ACC112 (cell line): ENCODE measurements around the gene OTOGL.
A peak's percentile ranks its signal among the peaks of the same experiment; 100 is the strongest.

Source experiments
- H2AFZ ChIP-seq: fragments of 200-600 bp; sonication (generic); one replicate; pipeline ENCODE4 v1.6.0; 2017; ENCODE audit warnings: antibody characterized with exemption, low read length; ENCODE audit not compliant: unreplicated experiment
- H3K27ac ChIP-seq: fragments of 200-600 bp; sonication (generic); 2 replicates; pipeline ENCODE4 v1.5.1; 2014; ENCODE audit warnings: low read depth, mild to moderate bottlenecking, antibody characterized with exemption, low read length, moderate library complexity
- H3K27me3 ChIP-seq: fragments of 200-600 bp; sonication (generic); 2 replicates; pipeline ENCODE4 v1.6.1; 2014; ENCODE audit warnings: mild to moderate bottlenecking, antibody characterized with exemption, low read length, moderate library complexity, mixed read lengths; ENCODE audit not compliant: insufficient read depth
- H3K36me3 ChIP-seq: fragments of 200-600 bp; sonication (generic); 2 replicates; pipeline ENCODE4 v1.6.1; 2016; ENCODE audit warnings: mild to moderate bottlenecking, antibody characterized with exemption, low read length, moderate library complexity, mixed read lengths; ENCODE audit not compliant: insufficient read depth
- H3K4me1 ChIP-seq: fragments of 200-600 bp; sonication (generic); one replicate; pipeline ENCODE4 v1.6.1; 2016; ENCODE audit warnings: low read length, mixed read lengths; ENCODE audit not compliant: insufficient read depth, unreplicated experiment, control insufficient read depth
- H3K4me3 ChIP-seq: fragments of 200-600 bp; sonication (generic); 2 replicates; pipeline ENCODE4 v1.5.1; 2014; ENCODE audit warnings: mild to moderate bottlenecking, low read depth, low read length
- H3K79me2 ChIP-seq: fragments of 200-600 bp; sonication (generic); one replicate; pipeline ENCODE4 v1.6.0; 2016; ENCODE audit warnings: low read length; ENCODE audit not compliant: control insufficient read depth, unreplicated experiment, insufficient read depth

Gene OTOGL

GRCh38 chr12:80269803-80270552 is 170.6 kb downstream of the OTOGL start:
- peaks cover 23% of the 10 kb centered on the region for H3K4me1 ChIP-seq
- no peaks in the 10 kb centered on the region for H3K79me2 ChIP-seq
- peak overlapping the region; percentile 42; the same call in 1 of the 2 replicates for H3K4me3 ChIP-seq
- H3K36me3 ChIP-seq: no peaks in the 10 kb centered on the region
- H2AFZ ChIP-seq: peak overlapping the region; percentile 20
- no peaks in the 10 kb centered on the region for H3K27me3 ChIP-seq
- H3K27ac ChIP-seq: peak overlapping the region; percentile 69

GRCh38 chr12:80271780-80272179 is 172.4 kb downstream of the OTOGL start:
- peaks cover 23% of the 10 kb centered on the region for H3K4me1 ChIP-seq

GRCh38 chr12:80272387-80272915 is 173.1 kb downstream of the OTOGL start:
- H3K27me3 ChIP-seq: no peaks in the 10 kb centered on the region
- peaks cover 23% of the 10 kb centered on the region for H3K4me1 ChIP-seq
- H3K36me3 ChIP-seq: no peaks in the 10 kb centered on the region
- no peak overlapping the region for H2AFZ ChIP-seq
- no peaks in the 10 kb centered on the region for H3K79me2 ChIP-seq
- H3K27ac ChIP-seq: no peak overlapping the region
- no peak overlapping the region for H3K4me3 ChIP-seq

More at GRCh38 chr12:80271780-80272179, 172.4 kb downstream of the OTOGL start:
- Histone ChIP-seq H3K4me3 (no peak overlapping the region), H3K27me3 (no peaks in the 10 kb centered on the region), H3K27ac (no peak overlapping the region), H3K36me3 (no peaks in the 10 kb centered on the region), H3K79me2 (no peaks in the 10 kb centered on the region), H2AFZ (no peak overlapping the region)

GRCh38 chr12:80273144-80273543 is 173.8 kb downstream of the OTOGL start:
- Histone ChIP-seq H3K36me3 (no peaks in the 10 kb centered on the region), H3K27ac (no peak overlapping the region), H3K4me1 (peaks cover 22% of the 10 kb centered on the region), H2AFZ (no peak overlapping the region), H3K79me2 (no peaks in the 10 kb centered on the region), H3K27me3 (no peaks in the 10 kb centered on the region), H3K4me3 (no peak overlapping the region)

GRCh38 chr12:80277732-80278131 is 178.4 kb downstream of the OTOGL start:
- Histone ChIP-seq H3K27me3 (no peaks in the 10 kb centered on the region), H3K4me1 (no peaks in the 10 kb centered on the region), H3K79me2 (no peaks in the 10 kb centered on the region), H3K4me3 (no peak overlapping the region), H3K27ac (no peak overlapping the region), H3K36me3 (no peaks in the 10 kb centered on the region), H2AFZ (no peak overlapping the region)

- Histone ChIP-seq H3K27ac (no peak overlapping the region), H3K4me3 (no peak overlapping the region), H2AFZ (no peak overlapping the region), H3K27me3 (no peaks in the 10 kb centered on the region), H3K36me3 (no peaks in the 10 kb centered on the region), H3K4me1 (no peaks in the 10 kb centered on the region), H3K79me2 (no peaks in the 10 kb centered on the region)
Measured at GRCh38 chr12:80282226-80282625, 182.9 kb downstream of the OTOGL start.

GRCh38 chr12:80282761-80283160 is 183.4 kb downstream of the OTOGL start:
- H2AFZ ChIP-seq: no peak overlapping the region
- H3K4me3 ChIP-seq: no peak overlapping the region
- no peaks in the 10 kb centered on the region for H3K27me3 ChIP-seq
- no peaks in the 10 kb centered on the region for H3K4me1 ChIP-seq
- no peaks in the 10 kb centered on the region for H3K36me3 ChIP-seq
- H3K79me2 ChIP-seq: no peaks in the 10 kb centered on the region
- H3K27ac ChIP-seq: no peak overlapping the region

GRCh38 chr12:80291108-80291754 is 191.9 kb downstream of the OTOGL start:
- Histone ChIP-seq H2AFZ (no peak overlapping the region), H3K36me3 (no peaks in the 10 kb centered on the region), H3K4me1 (no peaks in the 10 kb centered on the region), H3K27me3 (no peaks in the 10 kb centered on the region), H3K27ac (no peak overlapping the region), H3K79me2 (no peaks in the 10 kb centered on the region), H3K4me3 (no peak overlapping the region)

GRCh38 chr12:80293347-80293746 is 194.0 kb downstream of the OTOGL start:
- Histone ChIP-seq H2AFZ (no peak overlapping the region), H3K4me3 (no peak overlapping the region), H3K4me1 (no peaks in the 10 kb centered on the region), H3K27ac (no peak overlapping the region), H3K27me3 (no peaks in the 10 kb centered on the region), H3K36me3 (no peaks in the 10 kb centered on the region), H3K79me2 (no peaks in the 10 kb centered on the region)

GRCh38 chr12:80293759-80294158 is 194.4 kb downstream of the OTOGL start:
- H3K27ac ChIP-seq: no peak overlapping the region
- H3K4me3 ChIP-seq: no peak overlapping the region
- H3K36me3 ChIP-seq: no peaks in the 10 kb centered on the region
- H3K79me2 ChIP-seq: no peaks in the 10 kb centered on the region
- H3K27me3 ChIP-seq: no peaks in the 10 kb centered on the region
- H2AFZ ChIP-seq: no peak overlapping the region
- H3K4me1 ChIP-seq: no peaks in the 10 kb centered on the region

- Histone ChIP-seq H3K79me2 (no peaks in the 10 kb centered on the region), H2AFZ (no peak overlapping the region), H3K27ac (no peak overlapping the region), H3K4me3 (no peak overlapping the region), H3K4me1 (no peaks in the 10 kb centered on the region), H3K27me3 (no peaks in the 10 kb centered on the region), H3K36me3 (no peaks in the 10 kb centered on the region)
Measured at GRCh38 chr12:80299219-80299618, 199.9 kb downstream of the OTOGL start.
